A673 (cell line): ENCODE results near the gene LRRC1. TPM values are rescaled to one million over a fixed set of nuclear protein-coding genes. Genes with fewer than 3 reads are reported as not detected.

Source experiments
- BruUV-seq: library from RNA; stranded (reverse); fragments of 400-500 nt; replicated peaks from 2 replicates; lab custom pipeline; 2021; lab: Mats Ljungman, UMichigan
- CTCF ChIA-PET: fragments of 300-600 bp; sonication (Branson Sonifier 250); formaldehyde crosslinking; loops from one replicate; lab custom pipeline; 2022; ENCODE audit warnings: antibody characterized with exemption; lab: Charles Lee
- POLR2A ChIA-PET: fragments of 300-600 bp; sonication (Branson Sonifier 250); formaldehyde crosslinking; loops from one replicate; lab custom pipeline; 2022; ENCODE audit warnings: antibody characterized with exemption; ENCODE audit not compliant: low non-redundant PET; lab: Charles Lee
- DNase-seq: peaks from one replicate; pipeline ENCODE4 v3.0.0-alpha.2; 2015; ENCODE audit warnings: low spot score
- H3K27ac ChIP-seq: fragments of 200-600 bp; sonication (generic); 2 replicates; pipeline ENCODE4 v1.5.1; 2016; ENCODE audit warnings: mixed run types, low read depth, mild to moderate bottlenecking, mixed read lengths, antibody characterized with exemption, low read length; ENCODE audit not compliant: poor library complexity, severe bottlenecking
- H3K27me3 ChIP-seq: fragments of 200-600 bp; sonication (generic); replicated peaks from 2 replicates; pipeline ENCODE4 v1.6.1; 2017; ENCODE audit warnings: mixed run types, low read depth, mild to moderate bottlenecking, mixed read lengths, antibody characterized with exemption, low read length; ENCODE audit not compliant: insufficient read depth, poor library complexity
- H3K36me3 ChIP-seq: fragments of 200-600 bp; sonication (generic); 2 replicates; pipeline ENCODE4 v1.6.1; 2016; ENCODE audit warnings: mixed run types, mild to moderate bottlenecking, mixed read lengths, antibody characterized with exemption, low read length; ENCODE audit not compliant: insufficient read depth, poor library complexity, severe bottlenecking
- H3K4me1 ChIP-seq: fragments of 200-600 bp; sonication (generic); 2 replicates; pipeline ENCODE4 v1.6.1; 2017; ENCODE audit warnings: mixed run types, mild to moderate bottlenecking, mixed read lengths, antibody characterized with exemption, low read length; ENCODE audit not compliant: insufficient read depth, poor library complexity, severe bottlenecking
- H3K4me3 ChIP-seq: fragments of 200-600 bp; sonication (generic); 2 replicates; pipeline ENCODE4 v1.5.1; 2016; ENCODE audit warnings: low read depth, mixed run types, mild to moderate bottlenecking, mixed read lengths, low read length; ENCODE audit not compliant: poor library complexity, severe bottlenecking
- H3K9me3 ChIP-seq: fragments of 200-600 bp; sonication (generic); 2 replicates; pipeline ENCODE4 v1.6.1; 2016; ENCODE audit warnings: mixed run types, low read depth, mild to moderate bottlenecking, mixed read lengths, antibody characterized with exemption, low read length; ENCODE audit not compliant: poor library complexity, severe bottlenecking
- CTCF ChIP-seq: fragments of 300-800, 200-600 bp; sonication (generic); conservative IDR thresholded peaks from 2 replicates; pipeline ENCODE4 v1.5.1; 2017; ENCODE audit warnings: low read depth, mild to moderate bottlenecking, antibody characterized with exemption, low read length, moderate library complexity, mixed read lengths
- EZH2 ChIP-seq: fragments of 200-600 bp; sonication (generic); IDR thresholded peaks from 2 replicates; pipeline ENCODE4 v1.6.1; 2017; ENCODE audit warnings: borderline replicate concordance, low read depth, mild to moderate bottlenecking, mixed read lengths, antibody characterized with exemption, low read length; ENCODE audit not compliant: poor library complexity, severe bottlenecking
- intact Hi-C: fragments of 100-400 bp; cut with micrococcal nuclease; formaldehyde crosslinking; loops from one replicate; pipeline ENCODE4 v1.10.0; 2022; ENCODE audit not compliant: unreplicated experiment
- total RNA-seq: library from RNA; stranded (reverse); gene quantifications from 2 replicates; pipeline ENCODE4 v1.2.3, GENCODE V29; 2021

The LRRC1 gene
- total RNA-seq, 1 experiment from 2014 or later, result 4.4 TPM

GRCh38 chr6:53765270-53765669 lies 29.5 kb upstream of the LRRC1 start:
- TF ChIP-seq CTCF (no peak), EZH2 (no peak)
- Histone ChIP-seq H3K9me3 (no peaks in the 10 kb centered on the region), H3K27me3 (no peaks in the 10 kb centered on the region), H3K4me1 (no peaks in the 10 kb centered on the region), H3K36me3 (no peaks in the 10 kb centered on the region), H3K4me3 (no peak overlapping the region), H3K27ac (no peak overlapping the region)
- intact Hi-C loops, result no loop called here
- ChIA-PET POLR2A (no interaction called here), CTCF (no interaction called here)
- no peak for DNase-seq
- no TSS peak for BruUV-seq

GRCh38 chr6:53766930-53767329 lies 27.9 kb upstream of the LRRC1 start:
- CTCF ChIA-PET, result no interaction called here
- BruUV-seq, result no TSS peak
- intact Hi-C loops, result no loop called here

GRCh38 chr6:53767941-53768340 lies 26.9 kb upstream of the LRRC1 start:
- Histone ChIP-seq H3K9me3 (no peaks in the 10 kb centered on the region), H3K4me3 (no peak overlapping the region), H3K36me3 (no peaks in the 10 kb centered on the region), H3K27me3 (no peaks in the 10 kb centered on the region), H3K27ac (no peak overlapping the region), H3K4me1 (no peaks in the 10 kb centered on the region)
- DNase-seq, result no peak
- TF ChIP-seq CTCF (no peak), EZH2 (no peak)
- CTCF ChIA-PET, result interaction anchor here (0.7 kb wide), 1 partner anchor 188 kb away, joined by 3 read pairs; no protein-coding TSS in a partner anchor
- intact Hi-C loops, result no loop called here
- BruUV-seq, result no TSS peak
- POLR2A ChIA-PET, result no interaction called here

More at GRCh38 chr6:53766930-53767329, 27.9 kb upstream of the LRRC1 start:
- no peak for DNase-seq
- Histone ChIP-seq H3K27me3 (no peaks in the 10 kb centered on the region), H3K9me3 (no peaks in the 10 kb centered on the region), H3K36me3 (no peaks in the 10 kb centered on the region), H3K4me1 (no peaks in the 10 kb centered on the region), H3K27ac (no peak overlapping the region), H3K4me3 (no peak overlapping the region)
- no peak for TF ChIP-seq EZH2
- TF ChIP-seq CTCF, result no peak
- POLR2A ChIA-PET, result no interaction called here
